Endodermal cell (in vitro differentiated cells): ENCODE results near the gene ODR4. TPM values are rescaled to one million over a fixed set of nuclear protein-coding genes. Genes with fewer than 3 reads are reported as not detected.
"Not testable (repeated sequence)": the region's sequence is repeated elsewhere in the genome, so short reads cannot be mapped to it uniquely, and the experiment has no call there.

Source experiments
- DNase-seq: peaks from one replicate; pipeline ENCODE4 v3.0.0-alpha.2; 2017
- H3K27ac ChIP-seq: 2 replicates; pipeline ENCODE4 v1.5.1; 2013; ENCODE audit warnings: mild to moderate bottlenecking, low read depth, low read length, moderate library complexity
- H3K27me3 ChIP-seq: 2 replicates; pipeline ENCODE4 v1.6.1; 2013; ENCODE audit warnings: mild to moderate bottlenecking, low read length, moderate library complexity; ENCODE audit not compliant: insufficient read depth, control insufficient read depth, poor library complexity, severe bottlenecking
- H3K36me3 ChIP-seq: 2 replicates; pipeline ENCODE4 v1.7.0; 2013; ENCODE audit warnings: mild to moderate bottlenecking, low read length, moderate library complexity; ENCODE audit not compliant: control insufficient read depth, insufficient read depth
- H3K4me1 ChIP-seq: one replicate; pipeline ENCODE4 v1.7.0; 2013; ENCODE audit warnings: low read length; ENCODE audit not compliant: control insufficient read depth, insufficient read depth
- H3K4me3 ChIP-seq: 2 replicates; pipeline ENCODE4 v1.5.1; 2013; ENCODE audit warnings: mild to moderate bottlenecking, low read length, moderate library complexity
- H3K9ac ChIP-seq: 2 replicates; pipeline ENCODE4 v1.6.1; 2013; ENCODE audit warnings: mild to moderate bottlenecking, low read length, moderate library complexity; ENCODE audit not compliant: poor library complexity, severe bottlenecking; ENCODE audit errors: extremely low read depth
- H3K9me3 ChIP-seq: 2 replicates; pipeline ENCODE4 v1.6.1; 2013; ENCODE audit warnings: mild to moderate bottlenecking, low read length, moderate library complexity; ENCODE audit not compliant: control insufficient read depth
- H3K27ac Mint-ChIP-seq: 2 replicates; pipeline ENCODE4 v1.8.0; 2020; ENCODE audit warnings: mixed read lengths
- H3K27me3 Mint-ChIP-seq: 2 replicates; pipeline ENCODE4 v1.8.0; 2021; ENCODE audit warnings: mild to moderate bottlenecking, mixed read lengths; ENCODE audit not compliant: insufficient read depth
- H3K36me3 Mint-ChIP-seq: 2 replicates; pipeline ENCODE4 v1.8.0; 2020; ENCODE audit warnings: low read depth, mixed read lengths
- H3K4me1 Mint-ChIP-seq: 2 replicates; pipeline ENCODE4 v1.8.0; 2020; ENCODE audit warnings: mixed read lengths
- H3K4me3 Mint-ChIP-seq: 2 replicates; pipeline ENCODE4 v1.8.0; 2020; ENCODE audit warnings: mild to moderate bottlenecking, moderate library complexity, mixed read lengths
- H3K9me3 Mint-ChIP-seq: 2 replicates; pipeline ENCODE4 v1.8.0; 2020; ENCODE audit warnings: mild to moderate bottlenecking, mixed read lengths
- WGBS, 2 experiments: methylation state at CpG; one replicate each; pipeline versions ENCODE4 v1.1.5 to v1.1.7; 2013; ENCODE audit warnings: missing lambda C conversion rate in 2 of 2, mixed read lengths in 1 of 2; ENCODE audit not compliant: insufficient coverage in 1 of 2, insufficient read length in 1 of 2; 5-methylcytosine and 5-hydroxymethylcytosine counted together
- total RNA-seq, 2 donors: library from RNA; stranded (reverse); fragmentation: NEBNext Ultra II Directional in 1 of 2; extraction: Animal tissue kit (Norgen Biotek cat#: 25700) in 1 of 2; gene quantifications; 2 replicates in 1 of 2; 3 replicates in 1 of 2; pipeline ENCODE4 v1.2.1, GENCODE V29; 2021
- TF ChIP-seq, protein P1 (sequence below): fragments of 200-600 bp; sonication (generic); conservative IDR thresholded peaks from 2 replicates; pipeline ENCODE4 v1.5.0; 2021; ENCODE audit warnings: antibody characterized with exemption, mild to moderate bottlenecking

Gene ODR4
- total RNA-seq, 2 donors from 2014 or later, result 20.8 to 22.5 TPM

DNA sequence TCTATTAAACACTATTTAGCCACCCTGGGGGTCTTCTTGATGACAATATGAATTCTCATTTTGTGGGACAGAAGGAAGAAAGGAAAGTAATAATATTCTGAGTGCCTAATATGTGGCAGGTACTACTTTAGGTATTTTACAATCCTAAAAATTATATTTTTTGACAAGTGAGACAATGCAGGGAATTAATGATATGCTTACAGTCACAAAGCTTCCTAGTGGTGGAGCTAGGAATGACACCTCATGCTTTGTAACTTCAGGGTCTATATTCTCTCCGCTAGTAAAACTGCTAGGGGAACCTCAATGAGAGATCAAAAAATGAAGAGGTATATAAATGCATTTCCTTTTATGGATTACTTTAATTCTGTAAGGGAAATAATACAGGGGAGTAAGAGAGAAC is 44.9 kb upstream of the ODR4 start:
- Histone ChIP-seq H3K27me3 (no peaks in the 10 kb centered on the region), H3K27ac (no peak overlapping the region), H3K9ac (no peak overlapping the region), H3K9me3 (no peaks in the 10 kb centered on the region), H3K4me3 (no peak overlapping the region), H3K4me1 (no peaks in the 10 kb centered on the region), H3K36me3 (peaks cover 85% of the 10 kb centered on the region)
- DNase-seq, result peak; percentile 53
- 96 to 100% methylated on average over 1 of the region's 1 CpG for WGBS, 2 experiments
- TF ChIP-seq, protein P1, sequence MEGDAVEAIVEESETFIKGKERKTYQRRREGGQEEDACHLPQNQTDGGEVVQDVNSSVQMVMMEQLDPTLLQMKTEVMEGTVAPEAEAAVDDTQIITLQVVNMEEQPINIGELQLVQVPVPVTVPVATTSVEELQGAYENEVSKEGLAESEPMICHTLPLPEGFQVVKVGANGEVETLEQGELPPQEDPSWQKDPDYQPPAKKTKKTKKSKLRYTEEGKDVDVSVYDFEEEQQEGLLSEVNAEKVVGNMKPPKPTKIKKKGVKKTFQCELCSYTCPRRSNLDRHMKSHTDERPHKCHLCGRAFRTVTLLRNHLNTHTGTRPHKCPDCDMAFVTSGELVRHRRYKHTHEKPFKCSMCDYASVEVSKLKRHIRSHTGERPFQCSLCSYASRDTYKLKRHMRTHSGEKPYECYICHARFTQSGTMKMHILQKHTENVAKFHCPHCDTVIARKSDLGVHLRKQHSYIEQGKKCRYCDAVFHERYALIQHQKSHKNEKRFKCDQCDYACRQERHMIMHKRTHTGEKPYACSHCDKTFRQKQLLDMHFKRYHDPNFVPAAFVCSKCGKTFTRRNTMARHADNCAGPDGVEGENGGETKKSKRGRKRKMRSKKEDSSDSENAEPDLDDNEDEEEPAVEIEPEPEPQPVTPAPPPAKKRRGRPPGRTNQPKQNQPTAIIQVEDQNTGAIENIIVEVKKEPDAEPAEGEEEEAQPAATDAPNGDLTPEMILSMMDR, result peak; percentile 71
- no peaks in the 10 kb centered on the region for H3K9me3 Mint-ChIP-seq
- H3K27me3 Mint-ChIP-seq, result no peaks in the 10 kb centered on the region
- H3K4me3 Mint-ChIP-seq, result no peak overlapping the region
- no peak overlapping the region for H3K27ac Mint-ChIP-seq
- H3K36me3 Mint-ChIP-seq, result peaks cover 57% of the 10 kb centered on the region
- H3K4me1 Mint-ChIP-seq, result no peaks in the 10 kb centered on the region

DNA sequence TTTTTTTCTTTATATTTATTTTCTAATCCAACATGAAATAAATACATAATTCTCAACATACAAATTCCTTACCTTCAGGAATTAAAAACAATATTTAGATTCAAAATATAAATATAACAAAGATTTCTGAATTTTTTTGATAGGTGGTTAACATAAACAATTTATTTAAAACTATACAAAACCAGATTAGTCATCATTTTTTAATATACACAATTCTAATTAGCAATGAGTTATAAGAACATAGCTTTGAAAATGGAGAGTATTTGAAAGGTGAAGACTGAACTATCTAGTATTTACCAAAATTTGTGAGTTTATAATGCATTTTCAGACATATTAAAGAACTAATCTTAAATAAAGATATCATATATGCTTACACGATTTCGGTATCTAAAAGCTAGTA is 38.1 kb upstream of the ODR4 start:
- Mint-ChIP-seq H3K4me3 (no peak overlapping the region), H3K4me1 (no peaks in the 10 kb centered on the region), H3K27ac (no peak overlapping the region), H3K36me3 (peaks cover 61% of the 10 kb centered on the region), H3K9me3 (no peaks in the 10 kb centered on the region), H3K27me3 (no peaks in the 10 kb centered on the region)
- Histone ChIP-seq H3K27me3 (no peaks in the 10 kb centered on the region), H3K4me1 (no peaks in the 10 kb centered on the region), H3K36me3 (peaks cover 94% of the 10 kb centered on the region), H3K27ac (no peak overlapping the region), H3K9me3 (no peaks in the 10 kb centered on the region), H3K4me3 (no peak overlapping the region), H3K9ac (no peak overlapping the region)
- TF ChIP-seq, protein P1, result no peak
- DNase-seq, result no peak
- WGBS, 2 experiments, result 95% methylated on average over 2 of the region's 2 CpGs; no CpG with 5 or more reads in 1 of the 2 experiments

DNA sequence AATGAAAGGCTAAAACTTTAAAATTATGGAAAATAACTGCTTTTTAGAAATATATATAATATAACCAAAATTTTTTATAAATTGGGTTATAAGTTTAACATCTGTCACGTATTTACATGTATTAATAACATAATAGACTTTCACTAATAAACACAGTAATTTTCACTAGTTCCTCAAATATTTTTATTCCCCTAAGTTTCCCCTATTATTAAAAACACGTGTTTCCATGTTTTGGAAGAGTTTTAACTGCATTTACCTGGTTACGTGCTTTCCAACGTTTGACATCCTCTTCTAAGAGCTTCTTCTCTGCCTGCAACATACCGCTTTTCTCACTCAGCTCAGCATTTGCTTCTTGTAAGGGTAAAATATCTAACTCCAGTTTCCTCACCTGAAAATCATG is 34.9 kb upstream of the ODR4 start:
- H3K9me3 ChIP-seq, result no peaks in the 10 kb centered on the region
- H3K4me3 ChIP-seq, result no peak overlapping the region
- no peak overlapping the region for H3K4me3 Mint-ChIP-seq
- no peak overlapping the region for H3K27ac ChIP-seq
- H3K36me3 ChIP-seq, result peaks cover 95% of the 10 kb centered on the region
- H3K4me1 ChIP-seq, result no peaks in the 10 kb centered on the region
- no peak for DNase-seq
- H3K9me3 Mint-ChIP-seq, result no peaks in the 10 kb centered on the region
- peaks cover 63% of the 10 kb centered on the region for H3K36me3 Mint-ChIP-seq
- TF ChIP-seq, protein P1, result no peak
- no peak overlapping the region for H3K9ac ChIP-seq
- H3K27me3 Mint-ChIP-seq, result no peaks in the 10 kb centered on the region
- no peaks in the 10 kb centered on the region for H3K27me3 ChIP-seq
- 99 to 100% methylated on average over 1 to 5 of the region's 5 CpGs for WGBS, 2 experiments
- no peak overlapping the region for H3K27ac Mint-ChIP-seq
- H3K4me1 Mint-ChIP-seq, result no peaks in the 10 kb centered on the region

DNA sequence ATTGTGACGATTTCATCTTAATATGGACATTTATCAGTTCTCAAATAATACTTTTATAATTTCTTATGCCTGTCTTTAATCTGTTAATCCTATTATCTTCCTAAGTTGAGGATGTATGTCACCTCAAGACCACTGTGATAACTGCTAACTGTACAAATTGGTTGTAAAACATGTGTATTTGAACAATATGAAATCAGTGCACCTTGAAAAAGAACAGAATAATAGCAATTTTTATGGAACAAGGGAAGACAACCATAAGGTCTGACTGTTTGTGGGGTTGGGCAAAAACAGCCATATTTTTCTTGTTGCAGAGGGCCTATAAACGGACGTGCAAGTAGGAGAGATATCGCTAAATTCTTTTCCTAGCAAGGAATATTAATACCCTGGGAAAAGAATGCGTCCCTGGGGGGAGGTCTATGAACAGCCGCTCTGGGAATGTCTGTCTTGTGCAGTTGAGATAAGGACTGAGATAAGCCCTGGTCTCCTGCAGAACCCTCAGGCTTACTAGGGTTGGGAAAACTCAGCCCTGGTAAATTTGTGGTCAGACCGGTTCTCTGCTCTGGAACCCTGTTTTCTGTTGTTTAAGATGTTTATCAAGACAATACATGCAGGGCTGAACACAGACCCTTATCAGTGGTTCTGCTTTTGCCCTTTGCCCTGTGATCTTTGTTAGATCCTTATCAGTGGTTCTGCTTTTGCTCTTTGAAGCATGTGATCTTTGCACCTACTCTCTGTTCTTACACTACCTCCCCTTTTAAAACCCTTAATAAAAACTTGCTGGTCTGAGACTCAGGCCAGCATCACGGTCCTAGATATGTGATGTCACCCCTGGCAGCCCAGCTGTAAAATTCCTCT is 27.6 kb upstream of the ODR4 start:
- Histone ChIP-seq H3K4me3 (peak overlapping the region; percentile 48), H3K36me3 (peaks cover 95% of the 10 kb centered on the region), H3K9me3 (peaks cover 22% of the 10 kb centered on the region)
- not testable (repeated sequence) for H3K4me3 Mint-ChIP-seq, DNase-seq, H3K4me1 ChIP-seq, H3K4me1 Mint-ChIP-seq, H3K9ac ChIP-seq, H3K27ac ChIP-seq, H3K27ac Mint-ChIP-seq, H3K9me3 Mint-ChIP-seq, H3K27me3 Mint-ChIP-seq, H3K27me3 ChIP-seq
- peaks cover 81% of the 10 kb centered on the region for H3K36me3 Mint-ChIP-seq
- WGBS, 2 experiments, result 96 to 97% methylated on average over 4 to 7 of the region's 8 CpGs
